Measurements from ENCODE around the gene SORBS2. TPM values are rescaled to one million over a fixed set of nuclear protein-coding genes. Genes with fewer than 3 reads are reported as not detected.

SORBS2 gene
- total and polyA plus RNA-seq, 4 donors, result 49.1 to 83.5 (median 66.4) TPM

GRCh38 chr4:185737489-185738037, 74.4 kb downstream of the SORBS2 start:
- no peaks in the 10 kb centered on the region for H3K9me3 ChIP-seq (ENCODE audit: control insufficient read depth, insufficient read depth, low read length)
- no peak overlapping the region for H3K27ac ChIP-seq (ENCODE audit: low read depth, low read length)
- H3K4me1 ChIP-seq (ENCODE audit: control insufficient read depth, insufficient read depth, low read length), result peaks cover 22% of the 10 kb centered on the region
- no peaks in the 10 kb centered on the region for H3K27me3 ChIP-seq (ENCODE audit: control insufficient read depth, insufficient read depth, low read length)
- H3K36me3 ChIP-seq (ENCODE audit: control insufficient read depth, insufficient read depth, low read length), result peaks cover 7% of the 10 kb centered on the region
- WGBS (ENCODE audit: insufficient coverage), result 81% methylated on average over 18 of the region's 21 CpGs
- no peak overlapping the region for H3K4me3 ChIP-seq (ENCODE audit: low read depth, low read length)
- no peak for DNase-seq (ENCODE audit: low read depth in 4 of 6, low spot score in 6 of 6)

- H3K4me3 ChIP-seq (ENCODE audit: low read depth, low read length), result no peak overlapping the region
- 12% methylated on average over 4 of the region's 5 CpGs for WGBS (ENCODE audit: insufficient coverage)
- no peak overlapping the region for H3K27ac ChIP-seq (ENCODE audit: low read depth, low read length)
Measured at GRCh38 chr4:185736882-185737281, 75.1 kb downstream of the SORBS2 start.

GRCh38 chr4:185735866-185736400, 76.1 kb downstream of the SORBS2 start:
- H3K9me3 ChIP-seq (ENCODE audit: control insufficient read depth, insufficient read depth, low read length), result no peaks in the 10 kb centered on the region
- peaks cover 7% of the 10 kb centered on the region for H3K36me3 ChIP-seq (ENCODE audit: control insufficient read depth, insufficient read depth, low read length)
- no peak overlapping the region for H3K4me3 ChIP-seq (ENCODE audit: low read depth, low read length)
- peaks cover 22% of the 10 kb centered on the region for H3K4me1 ChIP-seq (ENCODE audit: control insufficient read depth, insufficient read depth, low read length)
- H3K27ac ChIP-seq (ENCODE audit: low read depth, low read length), result no peak overlapping the region
- DNase-seq (ENCODE audit: low read depth in 4 of 6, low spot score in 6 of 6), result no peak
- 67% methylated on average over 1 of the region's 4 CpGs for whole genome bisulfite sequencing (ENCODE audit: insufficient coverage)
- H3K27me3 ChIP-seq (ENCODE audit: control insufficient read depth, insufficient read depth, low read length), result no peaks in the 10 kb centered on the region

More at GRCh38 chr4:185736882-185737281, 75.1 kb downstream of the SORBS2 start:
- Histone ChIP-seq H3K36me3 (ENCODE audit: control insufficient read depth, insufficient read depth, low read length) (peaks cover 7% of the 10 kb centered on the region), H3K27me3 (ENCODE audit: control insufficient read depth, insufficient read depth, low read length) (no peaks in the 10 kb centered on the region), H3K4me1 (ENCODE audit: control insufficient read depth, insufficient read depth, low read length) (peaks cover 22% of the 10 kb centered on the region), H3K9me3 (ENCODE audit: control insufficient read depth, insufficient read depth, low read length) (no peaks in the 10 kb centered on the region)
- DNase-seq (ENCODE audit: low read depth in 4 of 6, low spot score in 6 of 6), result peak in 2 of 6 donors; percentile 57 to 69

GRCh38 chr4:185734930-185735329, 77.1 kb downstream of the SORBS2 start:
- 70% methylated on average over 2 of the region's 2 CpGs for WGBS (ENCODE audit: insufficient coverage)
- no peak overlapping the region for H3K4me3 ChIP-seq (ENCODE audit: low read depth, low read length)
- H3K4me1 ChIP-seq (ENCODE audit: control insufficient read depth, insufficient read depth, low read length), result peaks cover 22% of the 10 kb centered on the region
- H3K27ac ChIP-seq (ENCODE audit: low read depth, low read length), result no peak overlapping the region
- H3K36me3 ChIP-seq (ENCODE audit: control insufficient read depth, insufficient read depth, low read length), result peaks cover 7% of the 10 kb centered on the region
- no peaks in the 10 kb centered on the region for H3K9me3 ChIP-seq (ENCODE audit: control insufficient read depth, insufficient read depth, low read length)
- no peaks in the 10 kb centered on the region for H3K27me3 ChIP-seq (ENCODE audit: control insufficient read depth, insufficient read depth, low read length)
- no peak for DNase-seq (ENCODE audit: low read depth in 4 of 6, low spot score in 6 of 6)

- Histone ChIP-seq H3K36me3 (ENCODE audit: control insufficient read depth, insufficient read depth, low read length) (peaks cover 7% of the 10 kb centered on the region), H3K27ac (ENCODE audit: low read depth, low read length) (no peak overlapping the region), H3K4me1 (ENCODE audit: control insufficient read depth, insufficient read depth, low read length) (peaks cover 22% of the 10 kb centered on the region), H3K27me3 (ENCODE audit: control insufficient read depth, insufficient read depth, low read length) (no peaks in the 10 kb centered on the region), H3K9me3 (ENCODE audit: control insufficient read depth, insufficient read depth, low read length) (no peaks in the 10 kb centered on the region), H3K4me3 (ENCODE audit: low read depth, low read length) (no peak overlapping the region)
- no peak for DNase-seq (ENCODE audit: low read depth in 4 of 6, low spot score in 6 of 6)
- WGBS (ENCODE audit: insufficient coverage), result no CpG with 5 or more reads among the region's 5 CpGs
Measured at GRCh38 chr4:185734214-185734613, 77.8 kb downstream of the SORBS2 start.

GRCh38 chr4:185730849-185731608, 81.0 kb downstream of the SORBS2 start:
- H3K9me3 ChIP-seq (ENCODE audit: control insufficient read depth, insufficient read depth, low read length), result no peaks in the 10 kb centered on the region
- H3K27me3 ChIP-seq (ENCODE audit: control insufficient read depth, insufficient read depth, low read length), result no peaks in the 10 kb centered on the region
- no peak overlapping the region for H3K27ac ChIP-seq (ENCODE audit: low read depth, low read length)
- peaks cover 4% of the 10 kb centered on the region for H3K36me3 ChIP-seq (ENCODE audit: control insufficient read depth, insufficient read depth, low read length)
- H3K4me1 ChIP-seq (ENCODE audit: control insufficient read depth, insufficient read depth, low read length), result peaks cover 8% of the 10 kb centered on the region
- WGBS (ENCODE audit: insufficient coverage), result 89% methylated on average over 2 of the region's 3 CpGs
- H3K4me3 ChIP-seq (ENCODE audit: low read depth, low read length), result no peak overlapping the region
- DNase-seq (ENCODE audit: low read depth in 4 of 6, low spot score in 6 of 6), result no peak

- Histone ChIP-seq H3K9me3 (ENCODE audit: control insufficient read depth, insufficient read depth, low read length) (no peaks in the 10 kb centered on the region), H3K27ac (ENCODE audit: low read depth, low read length) (no peak overlapping the region), H3K36me3 (ENCODE audit: control insufficient read depth, insufficient read depth, low read length) (peaks cover 4% of the 10 kb centered on the region), H3K4me3 (ENCODE audit: low read depth, low read length) (no peak overlapping the region), H3K4me1 (ENCODE audit: control insufficient read depth, insufficient read depth, low read length) (peaks cover 5% of the 10 kb centered on the region), H3K27me3 (ENCODE audit: control insufficient read depth, insufficient read depth, low read length) (no peaks in the 10 kb centered on the region)
- 49% methylated on average over 4 of the region's 4 CpGs for WGBS (ENCODE audit: insufficient coverage)
- DNase-seq (ENCODE audit: low read depth in 4 of 6, low spot score in 6 of 6), result no peak
Measured at GRCh38 chr4:185730387-185730786, 81.6 kb downstream of the SORBS2 start.

GRCh38 chr4:185729391-185729804, 82.6 kb downstream of the SORBS2 start:
- Histone ChIP-seq H3K9me3 (ENCODE audit: control insufficient read depth, insufficient read depth, low read length) (no peaks in the 10 kb centered on the region), H3K27me3 (ENCODE audit: control insufficient read depth, insufficient read depth, low read length) (no peaks in the 10 kb centered on the region), H3K36me3 (ENCODE audit: control insufficient read depth, insufficient read depth, low read length) (peaks cover 4% of the 10 kb centered on the region), H3K4me1 (ENCODE audit: control insufficient read depth, insufficient read depth, low read length) (peaks cover 5% of the 10 kb centered on the region), H3K4me3 (ENCODE audit: low read depth, low read length) (no peak overlapping the region), H3K27ac (ENCODE audit: low read depth, low read length) (no peak overlapping the region)
- WGBS (ENCODE audit: insufficient coverage), result 80% methylated on average over 2 of the region's 4 CpGs
- DNase-seq (ENCODE audit: low read depth in 4 of 6, low spot score in 6 of 6), result no peak

GRCh38 chr4:185728893-185729292, 83.1 kb downstream of the SORBS2 start:
- H3K4me1 ChIP-seq (ENCODE audit: control insufficient read depth, insufficient read depth, low read length), result peaks cover 5% of the 10 kb centered on the region
- WGBS (ENCODE audit: insufficient coverage), result 88% methylated on average over 1 of the region's 2 CpGs
- peaks cover 4% of the 10 kb centered on the region for H3K36me3 ChIP-seq (ENCODE audit: control insufficient read depth, insufficient read depth, low read length)
- no peaks in the 10 kb centered on the region for H3K9me3 ChIP-seq (ENCODE audit: control insufficient read depth, insufficient read depth, low read length)
- H3K27me3 ChIP-seq (ENCODE audit: control insufficient read depth, insufficient read depth, low read length), result no peaks in the 10 kb centered on the region
- H3K4me3 ChIP-seq (ENCODE audit: low read depth, low read length), result no peak overlapping the region
- no peak for DNase-seq (ENCODE audit: low read depth in 4 of 6, low spot score in 6 of 6)
- no peak overlapping the region for H3K27ac ChIP-seq (ENCODE audit: low read depth, low read length)

GRCh38 chr4:185726931-185727330, 85.1 kb downstream of the SORBS2 start:
- peak in 3 of 6 donors; percentile 17 to 77 (median 64) for DNase-seq (ENCODE audit: low read depth in 4 of 6, low spot score in 6 of 6)
- H3K4me3 ChIP-seq (ENCODE audit: low read depth, low read length), result no peak overlapping the region
- H3K4me1 ChIP-seq (ENCODE audit: control insufficient read depth, insufficient read depth, low read length), result peaks cover 5% of the 10 kb centered on the region
- H3K27me3 ChIP-seq (ENCODE audit: control insufficient read depth, insufficient read depth, low read length), result no peaks in the 10 kb centered on the region
- WGBS (ENCODE audit: insufficient coverage), result 46% methylated on average over 3 of the region's 8 CpGs
- no peaks in the 10 kb centered on the region for H3K9me3 ChIP-seq (ENCODE audit: control insufficient read depth, insufficient read depth, low read length)
- H3K36me3 ChIP-seq (ENCODE audit: control insufficient read depth, insufficient read depth, low read length), result no peaks in the 10 kb centered on the region
- H3K27ac ChIP-seq (ENCODE audit: low read depth, low read length), result no peak overlapping the region

All from spinal cord (tissue), 10 donors.